NCI-H226 (cell line): ENCODE measurements around the gene RPL13.
"Not testable (repeated sequence)": the region's sequence is repeated elsewhere in the genome, so short reads cannot be mapped to it uniquely, and the experiment has no call there.

Experiments
- DNase-seq: peaks from one replicate; pipeline ENCODE4 v3.0.0-alpha.2; 2015

The RPL13 gene

DNA sequence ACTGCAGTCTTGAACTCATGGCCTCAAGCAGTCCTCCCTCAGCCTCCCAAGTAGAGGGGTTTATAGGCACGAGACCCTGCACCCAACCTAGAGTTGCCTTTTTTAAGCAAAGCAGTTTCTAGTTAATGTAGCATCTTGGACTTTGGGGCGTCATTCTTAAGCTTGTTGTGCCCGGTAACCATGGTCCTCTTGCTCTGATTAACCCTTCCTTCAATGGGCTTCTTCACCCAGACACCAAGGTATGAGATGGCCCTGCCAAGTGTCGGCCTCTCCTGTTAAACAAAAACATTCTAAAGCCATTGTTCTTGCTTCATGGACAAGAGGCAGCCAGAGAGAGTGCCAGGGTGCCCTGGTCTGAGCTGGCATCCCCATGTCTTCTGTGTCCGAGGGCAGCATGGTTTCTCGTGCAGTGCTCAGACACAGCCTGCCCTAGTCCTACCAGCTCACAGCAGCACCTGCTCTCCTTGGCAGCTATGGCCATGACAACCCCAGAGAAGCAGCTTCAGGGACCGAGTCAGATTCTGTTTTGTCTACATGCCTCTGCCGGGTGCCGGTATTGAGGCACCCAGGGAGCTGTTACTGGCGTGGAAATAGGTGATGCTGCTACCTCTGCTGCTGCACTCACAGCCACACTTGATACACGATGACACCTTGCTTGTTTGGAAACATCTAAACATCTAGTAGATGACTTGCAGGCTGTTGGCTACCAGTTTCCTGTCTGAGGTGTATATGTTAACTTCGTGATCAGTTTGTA, 3.3 kb downstream of the RPL13 start:
- DNase-seq: no peak

DNA sequence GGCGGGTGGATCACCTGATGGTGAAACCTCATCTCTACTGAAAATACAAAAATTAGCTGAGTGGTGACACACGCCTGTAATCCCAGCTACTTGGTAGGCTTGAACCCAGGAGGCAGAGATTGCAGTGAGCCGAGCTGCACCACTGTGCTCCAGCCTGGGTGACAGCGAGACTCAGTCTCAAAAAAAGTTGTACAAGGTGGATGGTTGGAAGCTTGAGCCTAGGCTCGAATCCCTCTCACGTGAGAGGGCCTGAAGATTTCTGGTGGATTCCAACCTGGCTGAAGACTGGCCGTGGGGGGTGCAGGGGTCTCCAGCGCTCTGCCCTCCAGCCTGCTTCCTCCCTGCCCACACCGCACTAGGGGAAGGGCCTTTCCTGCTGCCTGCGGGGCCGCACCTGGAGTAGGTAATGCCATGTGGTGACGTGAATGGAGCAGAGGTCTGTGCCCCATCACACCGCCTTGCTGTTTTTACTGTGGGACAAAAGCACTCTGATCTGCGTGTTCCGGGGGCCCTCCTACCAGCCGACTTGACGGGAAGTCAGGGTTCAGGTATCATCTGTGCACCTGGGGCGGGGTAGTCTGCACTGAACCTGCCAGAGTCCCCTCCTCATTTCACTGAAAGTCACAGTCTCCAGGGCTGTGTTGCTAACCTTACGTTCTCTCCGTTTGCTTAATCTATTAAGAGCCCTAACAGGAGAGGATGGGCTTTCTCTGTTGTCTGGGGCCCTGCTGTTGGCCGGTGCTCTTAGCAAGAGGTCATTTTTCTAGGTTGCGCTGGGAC, 4.2 kb downstream of the RPL13 start:
- DNase-seq: no peak

DNA sequence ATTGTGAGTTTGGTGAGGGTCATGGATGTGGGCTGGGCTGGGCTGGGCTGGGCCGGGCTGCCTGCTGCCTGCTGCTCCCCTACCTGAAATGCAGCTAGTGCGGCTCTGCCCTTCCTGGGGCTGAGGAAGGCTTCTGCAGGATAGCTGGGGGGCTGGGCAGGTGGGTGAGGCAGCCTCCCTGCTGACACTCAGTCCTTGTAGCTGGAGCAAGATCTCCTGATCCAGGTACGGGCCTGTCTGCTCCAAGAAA, 4.7 kb downstream of the RPL13 start:
- DNase-seq: peak; percentile 32

DNA sequence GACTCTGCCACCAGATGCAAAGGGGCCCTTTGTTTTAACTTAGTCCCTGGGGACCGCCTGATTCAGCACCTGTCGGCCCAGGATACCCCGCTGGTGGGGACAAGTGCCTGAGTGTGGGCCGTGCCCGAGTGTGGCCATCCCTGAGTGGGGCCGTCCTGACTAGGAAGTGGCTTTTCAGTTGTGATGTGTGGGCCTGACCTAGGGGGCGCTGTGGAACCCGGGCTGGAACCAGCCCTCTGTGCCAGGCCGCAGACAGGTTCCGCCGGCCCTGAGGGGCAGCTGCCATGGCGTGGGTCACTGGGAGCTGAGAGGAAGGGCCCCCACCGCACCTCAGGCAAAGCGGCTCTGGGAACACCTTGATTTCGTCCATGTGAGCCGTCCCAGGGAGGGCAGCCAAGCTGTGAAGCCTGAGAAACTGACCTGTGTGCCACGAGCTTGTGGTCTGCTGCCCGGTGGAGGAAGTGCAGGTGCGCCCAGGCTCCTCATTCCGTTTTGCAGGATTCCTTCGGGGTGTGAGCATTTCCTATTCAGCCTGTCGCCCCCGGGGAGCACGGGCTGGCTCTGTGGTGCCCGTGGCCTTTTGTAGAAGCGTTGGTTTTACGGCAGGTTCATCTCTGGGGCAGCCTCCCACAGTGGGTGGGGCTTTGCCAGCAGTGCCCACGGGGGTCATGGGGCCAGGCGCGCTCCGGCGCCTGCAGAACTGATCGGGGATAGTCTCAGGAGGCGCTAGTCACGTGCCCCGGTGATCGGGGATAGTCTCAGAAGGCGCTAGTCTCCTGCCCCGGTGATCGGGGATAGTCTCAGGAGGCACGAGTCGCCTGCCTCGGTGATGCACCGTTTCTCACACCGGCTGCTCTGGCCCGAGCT, 5.3 kb downstream of the RPL13 start:
- peak; percentile 80 for DNase-seq

DNA sequence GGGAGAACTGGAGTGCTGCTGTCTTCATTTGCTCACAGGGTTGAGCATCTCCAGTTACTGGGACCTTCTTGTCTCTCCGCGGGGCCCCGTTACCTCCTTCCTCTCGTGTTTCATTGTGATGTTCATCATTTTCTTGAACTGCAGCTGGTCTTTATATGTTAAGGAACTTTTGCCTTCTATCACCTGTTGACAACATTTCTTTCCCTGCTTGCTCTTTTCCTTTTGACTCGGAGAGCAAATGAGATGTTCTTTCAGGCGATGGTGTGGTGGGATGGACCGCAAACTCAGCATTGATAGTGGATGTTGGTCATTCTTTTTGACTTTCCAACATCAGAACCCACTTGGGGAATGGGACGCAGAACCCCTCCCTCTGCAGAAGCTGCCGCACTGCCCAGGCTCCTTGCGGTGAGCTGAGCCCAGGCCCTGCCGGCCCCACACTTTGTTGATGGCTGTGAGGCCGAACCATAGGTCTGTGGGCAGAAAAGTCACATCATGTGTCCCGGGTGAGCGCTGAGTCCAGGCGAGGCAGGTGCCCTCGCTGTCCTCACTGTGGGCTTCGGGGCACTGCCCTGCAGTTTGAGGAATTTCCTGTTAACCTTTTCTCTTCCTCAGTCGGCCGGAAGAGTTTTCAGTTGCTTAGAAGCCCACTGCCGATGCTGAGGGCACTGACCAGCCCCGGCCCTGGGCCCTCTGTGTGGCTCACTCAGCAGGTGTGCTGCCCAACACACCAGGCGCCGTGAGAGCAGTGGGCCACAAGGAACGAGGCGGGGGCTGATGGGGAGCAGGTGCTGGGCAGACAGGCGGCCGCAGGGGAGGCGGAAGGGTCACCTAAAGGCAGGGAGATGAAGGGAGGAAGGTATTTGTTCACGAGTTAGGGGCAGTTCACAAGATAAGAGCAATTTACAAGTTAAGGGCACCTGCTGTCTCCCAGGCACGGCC, 7.4 kb downstream of the RPL13 start:
- DNase-seq: no peak

DNA sequence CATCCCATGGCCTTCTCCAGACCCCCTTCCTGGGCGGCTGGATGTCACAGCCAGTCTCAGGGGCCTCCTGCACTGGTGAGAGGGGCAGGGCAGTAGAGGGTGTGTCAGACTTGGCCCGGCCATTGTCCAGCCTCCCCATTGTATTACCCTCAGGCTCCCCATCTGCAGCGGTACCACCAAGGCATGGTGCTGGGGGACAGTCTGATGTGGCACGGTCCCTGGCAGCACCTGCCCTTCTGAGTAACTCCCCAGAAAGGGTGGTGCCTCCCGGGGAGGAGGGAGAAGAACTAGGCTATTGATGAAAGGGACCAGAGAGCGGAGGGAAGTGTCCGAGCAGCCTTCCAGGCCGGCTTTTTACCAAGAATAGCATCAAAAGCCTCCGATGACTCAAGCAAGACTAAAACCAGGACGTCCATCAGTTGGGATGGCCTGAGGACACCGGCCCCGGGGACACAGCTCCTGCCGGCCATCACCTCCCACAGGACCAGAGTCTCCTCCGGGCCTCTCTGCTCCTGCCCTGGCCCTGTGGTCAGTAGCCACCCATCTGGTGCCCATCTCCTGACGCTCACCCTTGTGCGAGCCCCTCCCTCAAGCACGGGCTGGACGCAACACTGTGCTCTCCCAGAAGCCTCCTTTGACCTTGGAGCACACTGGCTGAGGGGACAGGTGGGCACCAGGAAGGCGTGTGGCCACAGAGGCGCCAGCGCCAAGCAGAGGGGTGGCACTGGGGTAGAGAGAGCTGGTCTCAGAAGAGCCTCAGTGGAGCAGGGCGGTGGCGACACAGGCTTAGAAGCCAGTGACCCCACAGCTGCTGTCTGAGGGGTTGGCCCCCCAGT, 9.2 kb downstream of the RPL13 start:
- no peak for DNase-seq

DNA sequence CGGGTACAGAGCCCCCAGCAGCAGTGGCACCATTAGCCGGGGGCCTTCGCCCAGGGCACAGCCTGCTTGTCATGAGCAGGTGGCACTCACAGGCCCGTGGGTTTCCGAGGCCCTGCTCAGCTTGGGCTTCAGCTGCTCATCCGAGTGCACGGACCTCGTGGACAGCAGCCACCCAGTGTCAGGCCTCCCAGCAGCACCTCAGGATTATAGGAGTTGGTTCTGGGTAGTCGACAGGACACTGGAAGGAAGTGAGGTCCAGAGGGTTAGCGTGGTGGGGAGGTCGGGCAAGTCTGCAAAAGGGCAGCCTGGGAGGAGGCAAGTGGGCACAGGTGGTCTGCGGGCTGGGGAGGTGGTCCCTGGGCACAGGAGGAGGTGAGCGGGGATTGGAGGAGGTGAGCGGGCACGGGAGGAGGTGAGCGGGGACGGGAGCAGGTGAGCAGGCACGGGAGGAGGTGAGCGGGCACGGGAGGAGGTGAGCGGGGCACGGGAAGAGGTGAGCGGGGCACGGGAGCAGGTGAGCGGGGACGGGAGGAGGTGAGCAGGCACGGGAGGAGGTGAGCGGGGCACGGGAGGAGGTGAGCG, 10.0 kb downstream of the RPL13 start:
- no peak for DNase-seq

DNA sequence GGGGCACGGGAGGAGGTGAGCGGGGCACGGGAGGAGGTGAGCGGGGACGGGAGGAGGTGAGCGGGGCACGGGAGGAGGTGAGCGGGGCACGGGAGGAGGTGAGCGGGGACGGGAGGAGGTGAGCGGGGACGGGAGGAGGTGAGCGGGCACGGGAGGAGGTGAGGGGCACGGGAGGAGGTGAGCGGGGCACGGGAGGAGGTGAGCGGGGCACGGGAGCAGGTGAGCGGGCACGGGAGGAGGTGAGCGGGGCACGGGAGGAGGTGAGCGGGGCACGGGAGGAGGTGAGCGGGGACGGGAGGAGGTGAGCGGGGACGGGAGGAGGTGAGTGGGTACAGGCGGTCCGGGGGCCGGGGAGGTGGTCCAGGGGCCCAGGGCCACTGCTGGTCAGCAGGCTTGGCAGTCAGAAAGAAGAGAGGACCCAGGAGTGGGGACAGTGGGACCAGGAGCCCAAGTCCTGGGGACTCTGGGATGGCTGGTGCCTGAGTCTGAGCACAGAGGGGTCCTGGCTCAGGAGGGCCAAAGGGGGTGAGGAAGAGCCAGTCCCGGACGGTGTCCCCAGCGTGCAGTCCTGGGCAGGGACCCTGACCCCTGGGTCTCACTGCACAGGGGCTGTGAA, 10.6 kb downstream of the RPL13 start:
- not testable (repeated sequence) for DNase-seq

DNA sequence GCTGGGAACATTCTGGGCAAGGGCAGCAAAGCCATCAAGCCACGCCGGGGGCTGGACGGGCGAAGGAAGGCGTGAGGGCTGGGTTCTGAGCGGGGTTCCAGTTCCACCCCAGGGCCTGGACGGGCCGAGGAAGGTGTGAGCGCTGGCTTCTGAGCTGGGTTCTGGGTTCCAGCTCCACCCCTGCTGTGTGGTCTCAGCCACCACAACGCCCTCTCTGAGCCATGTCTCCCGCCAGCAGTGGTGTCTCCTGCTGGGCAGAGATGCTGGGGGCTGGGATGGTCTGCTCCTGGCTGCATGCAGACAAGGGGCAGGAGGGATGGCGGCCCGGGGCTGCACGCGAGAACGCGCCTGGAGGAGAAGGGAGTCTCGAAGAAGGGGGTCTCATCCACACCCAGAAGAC, 11.2 kb downstream of the RPL13 start:
- no peak for DNase-seq

DNA sequence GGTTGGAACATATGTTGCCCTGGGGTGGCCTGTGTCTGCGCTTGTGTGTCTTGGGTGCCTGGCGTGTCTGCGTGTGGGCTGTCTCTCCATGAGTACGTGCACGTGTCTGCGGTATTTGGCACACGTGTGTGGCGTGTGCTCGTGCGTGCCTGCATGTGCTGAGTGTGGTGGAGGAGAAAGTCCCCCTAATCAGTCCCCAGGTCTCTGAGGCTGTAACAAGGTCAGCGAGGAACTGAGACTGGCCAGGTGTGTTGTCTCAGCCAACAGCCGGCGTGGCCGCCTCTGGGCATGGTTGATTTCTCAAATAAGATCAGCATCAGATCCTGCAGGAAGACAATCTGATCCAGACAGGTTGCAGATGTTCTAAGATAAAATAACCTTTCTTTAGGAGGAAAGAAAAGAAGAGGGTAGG, 11.6 kb downstream of the RPL13 start:
- no peak for DNase-seq

DNA sequence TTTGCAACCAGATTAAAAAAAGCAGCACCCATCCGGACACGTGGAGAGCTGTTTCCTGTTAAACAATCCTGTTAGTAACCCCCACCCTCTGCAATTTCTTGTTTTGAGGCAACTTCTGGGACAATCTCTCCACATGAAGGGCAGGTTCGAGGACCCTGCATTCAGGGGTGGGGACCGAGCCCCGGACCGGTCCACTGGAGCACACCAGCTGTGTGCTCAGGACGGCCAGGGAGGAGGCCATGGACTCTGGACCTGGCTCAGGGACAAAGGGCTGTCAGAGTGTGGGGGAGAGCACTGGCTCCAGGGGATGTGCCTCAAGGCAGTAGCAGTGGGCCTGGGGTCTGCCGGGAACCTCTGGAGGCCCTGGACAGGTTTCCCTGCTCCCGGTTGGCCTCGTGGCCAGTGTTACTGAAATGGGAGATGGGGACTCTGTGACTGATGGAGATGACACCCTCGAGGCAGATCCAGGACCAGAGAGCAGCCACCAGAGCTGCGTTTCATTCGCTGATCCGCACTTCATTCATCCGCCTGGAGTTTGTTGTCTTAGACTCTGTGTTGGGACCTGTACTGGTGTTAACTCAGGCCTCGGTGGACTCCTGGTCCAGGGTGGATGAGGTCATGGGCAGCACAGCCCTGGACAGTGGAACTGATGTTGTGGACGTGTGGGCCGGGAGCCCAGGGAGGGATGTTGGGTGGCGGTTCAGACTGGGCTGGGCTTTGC, 12.2 kb downstream of the RPL13 start:
- no peak for DNase-seq

DNA sequence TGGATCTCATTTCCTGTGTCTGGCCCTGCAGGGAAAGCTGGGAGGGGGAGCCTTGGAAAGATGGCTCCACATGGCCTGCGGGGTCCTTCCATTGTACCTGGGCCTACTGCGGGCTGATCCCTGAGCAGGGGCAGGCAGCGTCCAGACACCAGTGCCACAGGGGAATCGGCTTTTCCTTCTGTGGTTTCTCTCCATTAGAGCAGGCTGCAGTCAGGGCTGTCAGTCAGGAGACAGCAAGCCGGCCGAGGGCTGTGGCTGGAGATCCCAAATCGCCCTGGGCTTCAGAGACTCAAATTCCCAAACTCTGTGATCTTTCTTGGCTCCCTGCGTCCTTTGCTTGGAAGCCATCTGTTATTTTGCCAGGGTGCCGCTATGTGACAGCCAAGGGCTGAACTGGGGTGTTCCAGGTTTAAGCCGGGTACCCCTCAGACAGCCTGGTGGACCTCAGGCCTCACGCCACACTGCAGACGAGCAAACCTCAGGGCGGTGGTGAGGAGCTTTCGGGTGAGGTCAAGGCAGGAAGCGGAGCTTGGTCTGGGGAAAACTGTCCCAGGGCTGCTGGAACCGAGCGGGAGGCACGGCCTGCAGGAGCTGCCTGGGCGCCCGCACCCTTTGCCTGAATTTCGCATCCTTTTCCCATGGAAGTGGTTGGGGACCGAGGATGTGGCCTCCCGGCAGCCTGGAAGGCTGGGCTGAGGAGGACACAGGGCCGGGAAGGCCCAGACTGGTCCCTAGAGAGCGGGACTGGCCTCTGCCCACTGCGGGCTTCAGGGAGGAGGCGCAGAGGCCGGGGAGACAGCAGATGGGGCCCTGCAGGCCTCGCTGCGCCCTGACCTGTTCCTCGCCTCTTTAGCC, 13.6 kb downstream of the RPL13 start:
- no peak for DNase-seq

DNA sequence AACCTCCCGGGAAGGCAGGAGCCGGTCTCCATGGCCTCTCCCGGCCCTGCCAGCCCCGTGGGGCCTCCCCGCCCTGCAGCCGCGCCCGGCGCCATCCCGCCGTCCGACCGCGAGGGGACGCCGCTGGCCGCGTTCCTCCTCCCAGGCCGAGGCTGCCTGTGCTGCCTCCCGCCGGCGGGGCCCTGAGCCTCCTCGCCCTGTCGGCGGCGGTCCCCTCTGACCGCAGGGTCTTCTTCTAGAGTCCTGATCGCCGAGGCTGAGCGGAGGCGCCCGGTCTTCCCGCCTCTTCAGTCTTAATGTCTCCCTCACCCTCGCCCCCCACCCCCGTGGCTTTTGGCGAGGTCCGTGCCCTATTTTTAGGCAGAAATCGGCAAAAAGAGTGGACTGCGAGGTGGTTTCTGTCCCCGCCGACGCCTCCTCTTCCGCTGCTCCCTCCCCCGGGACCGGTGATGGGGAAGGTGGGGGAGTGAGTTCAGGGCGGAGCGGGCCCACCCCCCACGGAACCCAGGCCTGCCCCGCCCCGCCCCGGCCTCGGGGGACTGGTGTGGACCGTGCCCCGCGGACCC, 14.3 kb downstream of the RPL13 start:
- peak; percentile 78 for DNase-seq

DNA sequence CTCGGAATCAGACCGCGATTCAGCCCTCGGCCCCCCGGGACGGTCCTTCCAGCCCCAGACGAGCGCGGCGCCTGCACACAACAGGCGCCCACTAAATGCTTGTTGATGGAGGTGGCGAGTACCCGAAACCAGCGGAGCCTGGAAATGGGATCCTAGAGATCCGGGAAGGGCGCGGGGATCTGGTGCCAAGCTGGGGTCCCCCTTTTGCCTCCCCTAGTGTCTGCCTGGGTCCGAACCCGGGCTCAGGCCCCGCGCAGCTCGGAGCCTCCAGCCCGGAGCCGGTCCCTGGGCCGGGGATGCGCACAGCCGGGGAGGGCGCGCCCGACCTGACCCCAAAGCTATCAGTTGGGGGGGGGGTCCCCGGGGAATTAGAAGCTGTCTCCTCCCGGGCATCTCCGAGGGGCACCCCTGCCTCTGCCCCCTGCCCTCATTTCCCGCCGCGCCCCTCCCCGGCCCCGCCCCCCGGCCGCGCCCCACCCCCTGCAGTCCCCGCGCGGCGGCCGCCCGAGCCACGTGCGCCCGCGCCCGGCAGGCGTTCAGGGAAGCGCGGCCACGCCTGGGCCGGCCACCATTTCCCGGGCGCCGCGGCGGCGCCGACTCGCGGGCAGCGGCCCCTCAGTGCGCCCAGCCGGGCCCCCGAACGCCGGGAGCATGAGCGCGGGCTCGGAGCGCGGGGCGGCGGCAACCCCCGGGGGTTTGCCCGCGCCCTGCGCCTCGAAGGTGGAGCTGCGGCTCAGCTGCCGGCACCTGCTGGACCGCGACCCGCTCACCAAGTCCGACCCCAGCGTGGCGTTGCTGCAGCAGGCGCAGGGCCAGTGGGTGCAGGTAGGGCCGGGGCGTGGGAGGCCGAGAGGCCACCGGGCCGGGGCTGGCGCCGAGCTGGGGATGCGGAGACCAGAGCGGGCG, 15.0 kb downstream of the RPL13 start, which contains the start of gene CPNE7:
Gene CPNE7 (plus strand): TSS at position 512 of the 906 bp plus-strand sequence. CDS start 140 bp downstream, at position 652.
- no peak for DNase-seq

DNA sequence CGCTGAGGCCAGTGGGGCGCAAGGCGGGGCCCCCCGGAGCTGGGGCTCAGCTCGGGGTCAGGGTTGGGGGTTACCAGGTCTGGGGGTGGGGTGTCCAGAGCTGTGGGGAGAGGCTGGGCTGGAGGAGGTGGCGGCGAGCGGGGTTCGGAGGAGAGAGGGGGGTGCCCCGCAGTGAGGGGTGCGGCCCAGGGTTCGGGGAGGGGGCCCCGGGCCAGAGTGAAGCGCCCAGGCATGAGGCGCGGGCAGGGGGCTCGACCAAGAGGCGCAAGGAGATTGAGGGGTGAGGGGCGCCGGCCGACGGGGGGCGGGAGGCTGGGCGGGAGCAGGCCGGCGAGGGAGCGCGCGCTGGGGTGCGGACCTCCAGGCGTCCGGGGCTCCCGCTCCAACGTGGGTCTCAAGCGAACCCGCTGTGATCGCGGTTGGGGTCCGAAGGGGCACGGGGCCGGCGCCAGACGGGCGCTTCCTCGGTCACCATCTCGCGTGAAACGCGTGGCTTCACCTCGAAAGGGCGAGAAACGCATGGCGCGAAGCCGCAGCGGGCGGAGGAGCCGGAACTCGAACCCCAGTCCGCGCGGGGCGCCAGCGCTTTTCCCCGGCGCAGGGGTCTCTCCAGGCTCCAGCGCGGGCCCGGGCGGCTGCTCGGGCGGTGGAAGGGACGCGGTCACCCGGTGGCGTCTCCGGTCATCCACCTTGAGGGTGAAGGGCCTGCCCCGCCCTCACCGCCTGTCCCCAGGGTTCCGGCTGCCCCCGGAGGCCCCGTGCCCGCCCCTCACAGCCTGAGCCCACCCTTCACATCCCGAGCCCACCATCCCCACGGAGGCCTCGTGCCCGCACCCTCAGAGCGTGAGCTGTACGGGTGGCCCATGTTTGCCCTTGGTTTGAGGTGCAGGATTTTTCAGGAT, 15.9 kb downstream of the RPL13 start:
- no peak for DNase-seq

DNA sequence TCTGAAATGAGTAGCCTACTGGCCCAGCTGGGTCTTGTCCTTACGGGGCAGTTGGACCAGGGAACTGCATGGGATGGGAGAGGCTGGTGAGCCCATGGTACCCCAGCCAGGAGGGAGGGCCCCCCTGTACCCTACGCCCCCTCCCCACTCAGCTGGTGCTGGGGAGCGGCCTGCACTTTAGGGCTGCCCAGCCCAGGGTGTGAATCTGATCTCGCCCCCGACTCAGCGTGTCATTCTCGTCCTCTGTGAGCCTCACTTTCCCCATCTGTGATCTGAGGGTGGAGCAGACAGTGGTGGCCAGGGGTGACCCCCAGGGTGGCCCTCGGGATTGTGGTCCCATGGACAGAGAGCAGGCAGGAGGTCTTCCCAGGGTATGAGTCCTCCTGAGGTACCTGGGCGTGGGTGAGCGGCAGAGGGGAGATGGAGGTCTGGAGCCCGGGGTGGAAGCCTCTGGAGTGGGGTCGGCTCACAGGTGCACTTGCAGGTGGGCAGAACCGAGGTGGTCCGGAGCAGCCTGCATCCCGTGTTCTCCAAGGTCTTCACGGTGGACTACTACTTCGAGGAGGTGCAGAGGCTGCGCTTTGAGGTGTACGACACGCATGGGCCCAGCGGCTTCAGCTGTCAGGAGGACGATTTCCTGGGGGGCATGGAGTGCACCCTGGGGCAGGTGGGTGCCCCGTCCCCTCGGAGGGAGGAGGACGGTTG, 16.7 kb downstream of the RPL13 start:
- DNase-seq: no peak
